K562 (cell line): Measurements from ENCODE around the gene DMAC2L. TPM values are rescaled to one million over a fixed set of nuclear protein-coding genes. Genes with fewer than 3 reads are reported as not detected.

ENCODE experiments used
- ATF7 ChIP-seq: fragments of 450-650 bp; IDR thresholded peaks from 2 replicates; pipeline ENCODE4 v1.7.1; 2014; ENCODE audit warnings: mild to moderate bottlenecking, moderate library complexity
- CBX2 ChIP-seq: fragments of 200-600 bp; sonication (generic); IDR thresholded peaks from one replicate; pipeline ENCODE4 v1.6.1; 2012; ENCODE audit warnings: mild to moderate bottlenecking, low read length, inconsistent platforms; ENCODE audit not compliant: insufficient read depth, poor library complexity, severe bottlenecking
- CBX5 ChIP-seq: IDR thresholded peaks from 2 replicates; pipeline ENCODE4 v1.6.1; 2014; ENCODE audit warnings: low read depth, borderline replicate concordance
- CBX8 ChIP-seq: fragments of 200-600 bp; sonication (generic); IDR thresholded peaks from 2 replicates; pipeline ENCODE4 v1.6.1; 2012; ENCODE audit warnings: borderline replicate concordance, mixed run types, low read depth, mild to moderate bottlenecking, moderate library complexity, mixed read lengths, low read length, control low read depth, inconsistent platforms; ENCODE audit not compliant: poor library complexity, severe bottlenecking; ENCODE audit errors: extremely low read depth
- CHD4 ChIP-seq: fragments of 200-600 bp; sonication (generic); IDR thresholded peaks from 3 replicates; pipeline ENCODE4 v1.6.1; 2012; ENCODE audit warnings: low read depth, mild to moderate bottlenecking, mixed read lengths, low read length, inconsistent platforms; ENCODE audit not compliant: insufficient read depth, insufficient replicate concordance, poor library complexity, severe bottlenecking
- CTBP1 ChIP-seq: fragments of 450-650 bp; IDR thresholded peaks from 2 replicates; pipeline ENCODE4 v1.6.1; 2016; ENCODE audit warnings: borderline replicate concordance
- CXXC5 ChIP-seq: fragments of 250-450 bp; sonication (Bioruptor Pico); IDR thresholded peaks from 2 replicates; pipeline ENCODE4 v1.8.0; 2022; ENCODE audit warnings: inconsistent platforms, mild to moderate bottlenecking, moderate library complexity
- ELF1 ChIP-seq: fragments of 200-800 bp; sonication (Bioruptor generic); IDR thresholded peaks from 2 replicates; pipeline ENCODE4 v1.6.1; 2016; ENCODE audit warnings: missing genetic modification characterization, missing compliant biosample characterization
- HNRNPL ChIP-seq: fragments of 200-400 bp; formaldehyde crosslinking; IDR thresholded peaks from 2 replicates; pipeline ENCODE4 v1.6.1; 2017; ENCODE audit warnings: low read depth, mild to moderate bottlenecking, low read length
- KLF10 ChIP-seq: fragments of 250-450 bp; sonication (Bioruptor Pico); IDR thresholded peaks from 2 replicates; pipeline ENCODE4 v1.6.1; 2021; ENCODE audit warnings: matching md5 sums
- KLF6 ChIP-seq: fragments of 250-450 bp; sonication (Bioruptor Pico); IDR thresholded peaks from 2 replicates; pipeline ENCODE4 v1.4.0; 2020; ENCODE audit warnings: mild to moderate bottlenecking, moderate library complexity, borderline replicate concordance
- NFE2 ChIP-seq: IDR thresholded peaks from 2 replicates; pipeline ENCODE4 v1.6.1; 2014; ENCODE audit warnings: antibody characterized with exemption, low read depth
- NR3C1 ChIP-seq: sonication (generic); formaldehyde crosslinking; IDR thresholded peaks from 2 replicates; pipeline ENCODE4 v1.8.1; 2022; ENCODE audit warnings: missing genetic modification reagents
- NUFIP1 ChIP-seq: fragments of 450-650 bp; IDR thresholded peaks from 2 replicates; pipeline ENCODE4 v1.6.1; 2018; ENCODE audit not compliant: partially characterized antibody
- PHF20 ChIP-seq: fragments of 450-650 bp; IDR thresholded peaks from 2 replicates; pipeline ENCODE4 v1.6.1; 2018; ENCODE audit not compliant: partially characterized antibody
- POLR2B ChIP-seq: fragments of 450-650 bp; IDR thresholded peaks from 2 replicates; pipeline ENCODE4 v1.6.1; 2018; ENCODE audit warnings: low read depth; ENCODE audit not compliant: partially characterized antibody
- PYGO2 ChIP-seq: fragments of 450-650 bp; IDR thresholded peaks from 2 replicates; pipeline ENCODE4 v1.6.1; 2016; ENCODE audit warnings: mild to moderate bottlenecking, missing genetic modification characterization, moderate library complexity, missing compliant biosample characterization
- SIN3A ChIP-seq, 2 experiments: fragments of 150-350 bp in 1 of 2; IDR thresholded peaks; 2 replicates each; pipeline ENCODE4 v1.6.1; 2011 to 2016; ENCODE audit warnings: borderline replicate concordance in 2 of 2, low read depth in 2 of 2, low read length in 2 of 2, mild to moderate bottlenecking in 2 of 2, moderate library complexity in 2 of 2; ENCODE audit not compliant: control insufficient read depth in 1 of 2
- XRCC3 ChIP-seq: fragments of 450-650 bp; IDR thresholded peaks from 2 replicates; pipeline ENCODE4 v1.6.1; 2017; ENCODE audit warnings: mild to moderate bottlenecking, moderate library complexity
- ZBTB1 ChIP-seq: sonication (generic); formaldehyde crosslinking; IDR thresholded peaks from 2 replicates; pipeline ENCODE4 v1.8.1; 2023; ENCODE audit warnings: missing genetic modification reagents, low read depth, mild to moderate bottlenecking, borderline replicate concordance
- ZKSCAN3 ChIP-seq: fragments of 250-450 bp; sonication (Bioruptor Pico); IDR thresholded peaks from 2 replicates; pipeline ENCODE4 v1.4.0; 2020
- ZNF146 ChIP-seq: IDR thresholded peaks from one replicate; pipeline ENCODE4 v1.6.1; 2018; ENCODE audit warnings: missing compliant biosample characterization; ENCODE audit not compliant: unreplicated experiment
- ZNF232 ChIP-seq: sonication (generic); formaldehyde crosslinking; IDR thresholded peaks from 2 replicates; pipeline ENCODE4 v1.8.0; 2022; ENCODE audit warnings: mild to moderate bottlenecking, missing genetic modification reagents
- ZNF24 ChIP-seq: fragments of 450-650 bp; IDR thresholded peaks from 2 replicates; pipeline ENCODE4 v1.6.1; 2016
- ZNF584 ChIP-seq: fragments of 200-800 bp; sonication (Bioruptor generic); IDR thresholded peaks from 2 replicates; pipeline ENCODE4 v1.6.1; 2016; ENCODE audit warnings: low read depth, mild to moderate bottlenecking, missing genetic modification characterization, missing compliant biosample characterization
- polyA plus RNA-seq, 8 experiments: library from polyadenylated mRNA; depleted of rRNA in 4 of 8; stranded (reverse) in 5 of 8; unstranded in 3 of 8; fragments of >200 nt; fragmentation: Nextera tagmentation in 2 of 8; fragmentation: Illumina TruSeq in 1 of 8; extraction: Ambion mirVana in 2 of 8; extraction: Trizol in 1 of 8; gene quantifications; 2 replicates each; pipeline versions ENCODE4 v1.2.1 to v1.2.3, GENCODE V29; 2011 to 2014; ENCODE audit warnings: inconsistent platforms in 1 of 8, missing spikeins in 1 of 8
- total RNA-seq, 7 experiments: library from RNA; depleted of rRNA in 6 of 7; stranded (reverse); fragments of >200 nt in 6 of 7; fragmentation: Illumina TruSeq in 2 of 7; extraction: Trizol in 2 of 7; gene quantifications; 2 replicates each; pipeline versions ENCODE4 v1.2.1 to v1.2.3, GENCODE V29; 2011 to 2021; ENCODE audit warnings: low replicate concordance in 1 of 7
- TF ChIP-seq, protein P1 (sequence below): fragments of 250-450 bp; sonication (Bioruptor Pico); IDR thresholded peaks from 2 replicates; pipeline ENCODE4 v1.6.1; 2021; ENCODE audit warnings: mild to moderate bottlenecking
- TF ChIP-seq, protein P2 (sequence below): fragments of 250-450 bp; sonication (Bioruptor Pico); IDR thresholded peaks from 2 replicates; pipeline ENCODE4 v1.8.0; 2021; ENCODE audit warnings: moderate library complexity, mild to moderate bottlenecking, inconsistent platforms
- TF ChIP-seq, protein P3 (sequence below), 2 experiments: fragments of 200-800 bp in 1 of 2; sonication (Bioruptor generic) in 1 of 2; sonication (generic) in 1 of 2; formaldehyde crosslinking in 1 of 2; IDR thresholded peaks in 1 of 2; conservative IDR thresholded peaks in 1 of 2; 2 replicates each; pipeline versions ENCODE4 v1.5.0 to v1.6.1; 2016 to 2020; ENCODE audit warnings: missing compliant biosample characterization in 1 of 2, missing genetic modification characterization in 1 of 2, missing genetic modification reagents in 1 of 2

Gene DMAC2L
- total and polyA plus RNA-seq, 9 of the 15 experiments (the other 6 are each of a cell fraction or from before 2014, with no cell fraction given), result 4.0 to 37.2 (median 9.3) TPM

DNA sequence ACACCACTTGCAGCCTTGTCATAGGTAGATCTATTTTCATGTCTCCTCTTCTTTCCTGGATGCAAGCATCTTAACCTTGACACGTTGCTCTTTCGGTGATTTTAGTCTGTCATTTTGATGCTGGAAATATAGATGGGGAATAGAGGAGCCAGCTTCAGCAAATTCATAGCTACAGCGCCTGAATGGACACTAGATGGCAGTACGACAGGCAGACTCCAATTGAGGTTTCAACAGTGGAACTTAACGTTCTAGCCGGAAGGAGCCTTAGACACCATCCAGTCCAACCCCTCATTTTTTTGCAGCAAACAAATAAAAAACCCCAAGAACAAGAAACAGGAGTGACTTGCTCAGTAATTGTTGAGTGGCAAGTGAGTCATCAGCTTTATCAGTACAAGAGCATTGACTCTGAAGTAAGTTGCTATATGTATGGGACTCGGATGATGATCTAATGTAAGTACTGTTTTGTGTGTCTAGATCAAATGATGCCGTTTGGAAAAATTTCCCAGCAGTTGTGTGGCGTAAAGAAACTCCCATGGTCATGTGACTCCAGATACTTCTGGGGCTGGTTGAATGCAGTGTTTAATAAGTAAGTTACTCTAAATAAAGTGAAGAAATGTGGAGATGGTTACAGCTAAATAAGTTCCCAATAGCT is 9.0 kb downstream of the DMAC2L start (continued):
- TF ChIP-seq CHD4 (no peak), PHF20 (no peak), NUFIP1 (no peak), PYGO2 (no peak), NFE2 (peak; percentile 51), POLR2B (no peak), ZNF24 (0 out of 2 replicates have a peak, but pooled peaks have one; percentile 40), ATF7 (peak; percentile 80), ZNF232 (CRISPR knock-in tag) (no peak), ZNF584 (no peak), CXXC5 (CRISPR knock-in tag) (0 out of 2 replicates have a peak, but pooled peaks have one; percentile 15), ELF1 (no peak), NR3C1 (CRISPR knock-in tag) (no peak), ZKSCAN3 (CRISPR knock-in tag) (no peak), CBX5 (no peak), KLF6 (CRISPR knock-in tag) (no peak), ZBTB1 (CRISPR knock-in tag) (no peak), XRCC3 (no peak), SIN3A (IDR thresholded peaks at IDR 0.05; ENCODE audit: borderline replicate concordance in 2 of 2, control insufficient read depth in 1 of 2, low read depth in 2 of 2, low read length in 2 of 2) (no peak), ZNF146 (CRISPR knock-in tag) (no peak), KLF10 (CRISPR knock-in tag) (no peak), CBX8 (no peak), CTBP1 (no peak), CBX2 (no peak), HNRNPL (no peak)
- TF ChIP-seq, protein P1, sequence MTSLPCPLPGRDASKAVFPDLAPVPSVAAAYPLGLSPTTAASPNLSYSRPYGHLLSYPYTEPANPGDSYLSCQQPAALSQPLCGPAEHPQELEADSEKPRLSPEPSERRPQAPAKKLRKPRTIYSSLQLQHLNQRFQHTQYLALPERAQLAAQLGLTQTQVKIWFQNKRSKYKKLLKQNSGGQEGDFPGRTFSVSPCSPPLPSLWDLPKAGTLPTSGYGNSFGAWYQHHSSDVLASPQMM (CRISPR knock-in tag), result no peak
- TF ChIP-seq, protein P2, sequence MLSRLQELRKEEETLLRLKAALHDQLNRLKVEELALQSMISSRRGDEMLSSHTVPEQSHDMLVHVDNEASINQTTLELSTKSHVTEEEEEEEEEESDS (CRISPR knock-in tag), result no peak
- TF ChIP-seq, protein P3, sequence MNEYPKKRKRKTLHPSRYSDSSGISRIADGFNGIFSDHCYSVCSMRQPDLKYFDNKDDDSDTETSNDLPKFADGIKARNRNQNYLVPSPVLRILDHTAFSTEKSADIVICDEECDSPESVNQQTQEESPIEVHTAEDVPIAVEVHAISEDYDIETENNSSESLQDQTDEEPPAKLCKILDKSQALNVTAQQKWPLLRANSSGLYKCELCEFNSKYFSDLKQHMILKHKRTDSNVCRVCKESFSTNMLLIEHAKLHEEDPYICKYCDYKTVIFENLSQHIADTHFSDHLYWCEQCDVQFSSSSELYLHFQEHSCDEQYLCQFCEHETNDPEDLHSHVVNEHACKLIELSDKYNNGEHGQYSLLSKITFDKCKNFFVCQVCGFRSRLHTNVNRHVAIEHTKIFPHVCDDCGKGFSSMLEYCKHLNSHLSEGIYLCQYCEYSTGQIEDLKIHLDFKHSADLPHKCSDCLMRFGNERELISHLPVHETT (CRISPR knock-in tag; conservative IDR thresholded peaks at IDR 0.05 in 1 of 2, IDR thresholded peaks at IDR 0.05 in 1 of 2), result 0 out of 4 replicates have a peak, but pooled peaks of 1 of the 2 experiments have one; percentile 20
